Nephron progenitor cell (in vitro differentiated cells): ENCODE results near the gene ZNF544.
"Not testable (repeated sequence)": the region's sequence is repeated elsewhere in the genome, so short reads cannot be mapped to it uniquely, and the experiment has no call there.

Experiments used
- DNase-seq: peaks from one replicate; pipeline ENCODE4 v3.0.0; 2021
- H3K27ac Mint-ChIP-seq: 2 replicates; pipeline ENCODE4 v1.8.0; 2021; ENCODE audit warnings: mild to moderate bottlenecking, moderate library complexity, mixed read lengths
- H3K27me3 Mint-ChIP-seq: 2 replicates; pipeline ENCODE4 v1.8.0; 2021; ENCODE audit warnings: mild to moderate bottlenecking, low read depth, mixed read lengths; ENCODE audit not compliant: poor library complexity
- H3K36me3 Mint-ChIP-seq: 2 replicates; pipeline ENCODE4 v1.8.0; 2021; ENCODE audit warnings: low read depth, mixed read lengths
- H3K4me1 Mint-ChIP-seq: 2 replicates; pipeline ENCODE4 v1.8.0; 2021; ENCODE audit warnings: mixed read lengths
- H3K4me3 Mint-ChIP-seq: 2 replicates; pipeline ENCODE4 v1.8.0; 2021; ENCODE audit warnings: mild to moderate bottlenecking, moderate library complexity, mixed read lengths
- H3K9me3 Mint-ChIP-seq: 2 replicates; pipeline ENCODE4 v1.8.0; 2021; ENCODE audit warnings: mild to moderate bottlenecking, moderate library complexity, mixed read lengths
- CTCF ChIP-seq: fragments of 200-600 bp; sonication (generic); IDR thresholded peaks from 2 replicates; pipeline ENCODE4 v1.5.0; 2021; ENCODE audit warnings: antibody characterized with exemption

The ZNF544 gene

GRCh38 chr19:58237324-58237723 is 8.6 kb downstream of the ZNF544 start:
- no peak for TF ChIP-seq CTCF
- Mint-ChIP-seq H3K4me1 (no peaks in the 10 kb centered on the region), H3K9me3 (peaks cover 97% of the 10 kb centered on the region), H3K36me3 (peaks cover 100% of the 10 kb centered on the region), H3K27me3 (peaks cover 3% of the 10 kb centered on the region), H3K4me3 (no peak overlapping the region), H3K27ac (no peak overlapping the region)
- DNase-seq = no peak

GRCh38 chr19:58243351-58243750 is 14.6 kb downstream of the ZNF544 start:
- no peak overlapping the region for H3K4me3 Mint-ChIP-seq
- H3K9me3 Mint-ChIP-seq = peaks cover 100% of the 10 kb centered on the region
- peaks cover 3% of the 10 kb centered on the region for H3K27me3 Mint-ChIP-seq
- no peak for DNase-seq
- H3K27ac Mint-ChIP-seq = no peak overlapping the region
- TF ChIP-seq CTCF = no peak
- peaks cover 100% of the 10 kb centered on the region for H3K36me3 Mint-ChIP-seq
- no peaks in the 10 kb centered on the region for H3K4me1 Mint-ChIP-seq

GRCh38 chr19:58248886-58249285 is 20.2 kb downstream of the ZNF544 start:
- H3K4me1 Mint-ChIP-seq = no peaks in the 10 kb centered on the region
- H3K9me3 Mint-ChIP-seq = peaks cover 100% of the 10 kb centered on the region
- no peak overlapping the region for H3K4me3 Mint-ChIP-seq
- DNase-seq = no peak
- peaks cover 100% of the 10 kb centered on the region for H3K36me3 Mint-ChIP-seq
- no peak for TF ChIP-seq CTCF
- H3K27ac Mint-ChIP-seq = no peak overlapping the region
- H3K27me3 Mint-ChIP-seq = peaks cover 3% of the 10 kb centered on the region

GRCh38 chr19:58252102-58252685 is 23.5 kb downstream of the ZNF544 start:
- TF ChIP-seq CTCF = no peak
- no peaks in the 10 kb centered on the region for H3K4me1 Mint-ChIP-seq
- H3K27ac Mint-ChIP-seq = no peak overlapping the region
- peaks cover 8% of the 10 kb centered on the region for H3K27me3 Mint-ChIP-seq
- H3K9me3 Mint-ChIP-seq = peaks cover 100% of the 10 kb centered on the region
- H3K36me3 Mint-ChIP-seq = peaks cover 100% of the 10 kb centered on the region
- no peak for DNase-seq
- H3K4me3 Mint-ChIP-seq = no peak overlapping the region

GRCh38 chr19:58258259-58258658 is 29.5 kb downstream of the ZNF544 start:
- peaks cover 100% of the 10 kb centered on the region for H3K36me3 Mint-ChIP-seq
- not testable (repeated sequence) for H3K27ac Mint-ChIP-seq, H3K4me1 Mint-ChIP-seq, H3K4me3 Mint-ChIP-seq, DNase-seq
- H3K9me3 Mint-ChIP-seq = peaks cover 100% of the 10 kb centered on the region
- H3K27me3 Mint-ChIP-seq = peaks cover 21% of the 10 kb centered on the region

GRCh38 chr19:58261600-58261967 is 32.9 kb downstream of the ZNF544 start:
- peaks cover 19% of the 10 kb centered on the region for H3K27me3 Mint-ChIP-seq
- H3K27ac Mint-ChIP-seq = no peak overlapping the region
- H3K9me3 Mint-ChIP-seq = peaks cover 100% of the 10 kb centered on the region
- no peak overlapping the region for H3K4me3 Mint-ChIP-seq
- DNase-seq = no peak
- peaks cover 100% of the 10 kb centered on the region for H3K36me3 Mint-ChIP-seq
- no peaks in the 10 kb centered on the region for H3K4me1 Mint-ChIP-seq
- no peak for TF ChIP-seq CTCF
